IPS DF 4.7 (cell line): ENCODE data around the gene LSM14B.

ENCODE experiments used
- DNase-seq: peaks from one replicate; pipeline ENCODE4 v3.0.0-alpha.2; 2013; ENCODE audit warnings: low spot score; ENCODE audit errors: extremely low read depth

Gene LSM14B

DNA sequence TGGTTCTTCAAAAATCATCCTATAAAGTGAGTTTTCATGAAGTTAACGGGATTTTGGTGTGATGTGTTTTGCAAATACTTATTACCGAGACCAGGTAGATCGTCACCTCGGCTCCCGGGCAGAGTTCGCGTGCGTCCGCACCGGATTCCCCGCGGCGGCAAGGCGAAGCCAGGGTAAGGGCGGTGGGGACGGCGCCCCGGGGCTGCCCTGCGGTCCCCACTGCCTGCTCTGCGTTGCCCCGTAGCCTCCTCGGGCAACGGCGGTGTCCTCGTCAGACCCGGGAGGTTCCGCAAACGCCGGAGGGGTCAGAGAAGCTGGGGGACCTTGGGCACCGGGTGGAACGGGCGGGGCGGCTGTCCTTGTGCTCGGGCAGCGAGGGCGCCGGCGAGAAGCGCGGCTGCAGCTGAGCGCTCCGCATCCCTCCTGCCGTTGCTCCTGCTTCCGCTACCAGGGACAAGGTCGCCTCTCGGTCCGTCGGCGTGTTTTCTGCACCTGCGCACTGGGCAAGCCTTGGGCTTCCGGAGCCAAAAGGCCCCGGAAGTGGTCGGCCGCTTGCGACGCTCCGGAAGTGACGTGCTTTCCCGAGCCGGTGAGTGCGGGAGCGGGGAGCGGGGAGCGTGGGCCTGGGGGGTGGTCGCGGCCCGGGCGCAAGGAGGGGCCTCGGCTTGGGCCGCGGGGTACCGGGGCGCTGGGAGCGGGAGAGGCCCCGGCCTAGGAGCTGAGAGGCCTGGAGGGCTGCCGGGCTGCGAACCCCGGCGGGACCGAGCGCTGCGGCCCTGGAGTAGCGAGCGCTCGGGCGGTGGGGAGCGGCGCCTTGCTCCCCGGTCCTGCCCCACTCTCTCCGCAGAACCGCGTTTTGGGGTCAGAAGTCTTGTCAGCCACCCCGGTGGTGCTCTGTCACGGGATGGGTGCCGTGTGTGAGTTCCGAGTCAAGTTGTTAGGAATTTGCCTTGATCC, 60.5 kb downstream of the LSM14B start, which contains the start of gene MTG2:
MTG2 (plus strand) TSS at position 560 of the 957 bp plus-strand sequence. CDS start 10,393 bp downstream, outside the sequence.
- peak; percentile 71 for DNase-seq

- no peak for DNase-seq
Measured at GRCh38 chr20:62183426-62184142, 61.3 kb downstream of the LSM14B start.
